Spleen (tissue), 11 donors: Measurements from ENCODE around the gene RNFT2. TPM values are rescaled to one million over a fixed set of nuclear protein-coding genes. Genes with fewer than 3 reads are reported as not detected.
A peak's percentile ranks its signal among the peaks of the same experiment; 100 is the strongest.

ENCODE experiments used
- DNase-seq: peaks from one replicate; pipeline ENCODE4 v3.0.0-alpha.2; 2020
- H3K27ac ChIP-seq, 8 donors: fragments of 200-600 bp; sonication (generic) in 7 of 8; 1 replicate in 4 of 8; 2 replicates in 4 of 8; pipeline versions ENCODE4 v1.5.0 to v1.8.0; 2016 to 2021; ENCODE audit warnings: inconsistent platforms in 4 of 8, mild to moderate bottlenecking in 4 of 8, moderate library complexity in 1 of 8
- H3K27me3 ChIP-seq, 7 donors: fragments of 200-600 bp; sonication (generic) in 6 of 7; replicated peaks in 1 of 7; 1 replicate in 4 of 7; 2 replicates in 3 of 7; pipeline versions ENCODE4 v1.5.0 to v1.8.0; 2016 to 2021; ENCODE audit warnings: inconsistent platforms in 3 of 7, mild to moderate bottlenecking in 1 of 7
- H3K36me3 ChIP-seq, 6 donors: fragments of 200-600 bp; sonication (generic) in 5 of 6; 1 replicate in 4 of 6; 2 replicates in 2 of 6; pipeline versions ENCODE4 v1.5.0 to v1.8.0; 2016 to 2021; ENCODE audit warnings: inconsistent platforms in 2 of 6
- H3K4me1 ChIP-seq, 6 donors: fragments of 200-600 bp; sonication (generic) in 5 of 6; 1 replicate in 3 of 6; 2 replicates in 3 of 6; pipeline versions ENCODE4 v1.5.0 to v1.8.0; 2016 to 2021; ENCODE audit warnings: inconsistent platforms in 3 of 6
- H3K4me3 ChIP-seq, 8 donors: fragments of 200-600 bp; sonication (generic) in 7 of 8; 1 replicate in 4 of 8; 2 replicates in 4 of 8; pipeline versions ENCODE4 v1.5.0 to v1.8.0; 2016 to 2021; ENCODE audit warnings: inconsistent platforms in 4 of 8, mild to moderate bottlenecking in 4 of 8, moderate library complexity in 2 of 8
- H3K9me3 ChIP-seq, 8 donors: fragments of 200-600 bp; sonication (generic) in 7 of 8; 1 replicate in 4 of 8; 2 replicates in 4 of 8; pipeline versions ENCODE4 v1.5.0 to v1.8.0; 2016 to 2021; ENCODE audit warnings: inconsistent platforms in 4 of 8
- POLR2A ChIP-seq, 3 donors: fragments of 450-650 bp; IDR thresholded peaks; one replicate each; pipeline ENCODE4 v1.5.1; 2017; ENCODE audit warnings: antibody characterized with exemption in 3 of 3, mild to moderate bottlenecking in 1 of 3
- POLR2AphosphoS5 ChIP-seq, 3 donors: sonication (generic); formaldehyde crosslinking; IDR thresholded peaks; one replicate each; pipeline ENCODE4 v1.5.1; 2017; ENCODE audit warnings: antibody characterized with exemption in 3 of 3
- WGBS, 5 donors: extraction: QIAGEN DNeasy Blood & Tissue Kit in 3 of 5; methylation state at CpG; one replicate each; pipeline versions ENCODE4 v1.1.5 to v1.1.7; 2013 to 2018; 5-methylcytosine and 5-hydroxymethylcytosine counted together
- intact Hi-C: fragments of 100-400 bp; cut with DNase I; formaldehyde crosslinking; loops from one replicate; pipeline ENCODE4 v1.15.0; 2023; ENCODE audit warnings: low total_unique reads
- polyA plus RNA-seq, 3 donors: library from polyadenylated mRNA; stranded (reverse); fragments of 200-250 nt; gene quantifications; one replicate each; pipeline ENCODE4 v1.2.1, GENCODE V29; 2013
- total RNA-seq, 7 donors: library from RNA; depleted of rRNA in 3 of 7; stranded (reverse); fragments of >200 nt in 3 of 7; fragmentation: NEBNext Ultra II Directional in 4 of 7; extraction: Animal tissue kit (Norgen Biotek cat#: 25700) in 4 of 7; gene quantifications; one replicate each; pipeline versions ENCODE4 v1.1.0 to v1.2.1, GENCODE V29; 2016 to 2021
- TF ChIP-seq, protein P1 (sequence below), 11 experiments: fragments of 200-600 bp in 7 of 11; fragments of 450-650 bp in 4 of 11; sonication (generic) in 4 of 11; IDR thresholded peaks in 8 of 11; conservative IDR thresholded peaks in 3 of 11; 1 replicate in 7 of 11; 2 replicates in 4 of 11; pipeline versions ENCODE4 v1.4.0 to v1.8.0; 2016 to 2021; ENCODE audit warnings: antibody characterized with exemption in 11 of 11, inconsistent platforms in 4 of 11, mild to moderate bottlenecking in 1 of 11
- donor health status: healthy with polysubstance abuse.
- donor health status: DM: no; HTN: no; CAD: no; lungs with moderate emphysema.
- donor health status: DM: no; HTN: no; CAD: no.
- donor health status: Bipolar disorder and iron deficiency.
- donor health status: healthy.
- donor health status: DM: no; HTN: no; CAD: no.
- donor health status: DM: yes; HTN: yes; CAD: no.

The RNFT2 gene
- total and polyA plus RNA-seq, 10 donors: 1.9 to 6.0 (median 3.8) TPM

DNA sequence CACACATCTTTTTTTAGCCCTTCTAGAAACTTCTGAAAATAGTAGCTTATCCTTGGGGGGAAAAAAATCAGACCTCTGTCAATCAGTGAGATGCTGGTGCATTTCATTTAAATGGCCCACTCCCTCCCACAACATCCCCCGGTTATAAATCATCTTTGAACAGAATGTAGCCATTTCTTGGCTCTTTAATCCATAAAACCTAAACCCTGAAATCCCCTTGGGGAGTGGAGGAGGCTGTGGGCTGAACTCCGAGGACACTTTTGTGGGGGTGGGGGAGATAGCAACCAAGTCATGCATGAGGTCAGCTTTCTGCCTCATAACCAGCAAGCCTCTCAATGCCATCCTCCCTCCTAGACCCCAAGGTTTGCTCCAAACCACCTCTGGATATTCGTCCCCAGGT is 122.1 kb downstream of the RNFT2 start:
- intact Hi-C loops: no loop called here

DNA sequence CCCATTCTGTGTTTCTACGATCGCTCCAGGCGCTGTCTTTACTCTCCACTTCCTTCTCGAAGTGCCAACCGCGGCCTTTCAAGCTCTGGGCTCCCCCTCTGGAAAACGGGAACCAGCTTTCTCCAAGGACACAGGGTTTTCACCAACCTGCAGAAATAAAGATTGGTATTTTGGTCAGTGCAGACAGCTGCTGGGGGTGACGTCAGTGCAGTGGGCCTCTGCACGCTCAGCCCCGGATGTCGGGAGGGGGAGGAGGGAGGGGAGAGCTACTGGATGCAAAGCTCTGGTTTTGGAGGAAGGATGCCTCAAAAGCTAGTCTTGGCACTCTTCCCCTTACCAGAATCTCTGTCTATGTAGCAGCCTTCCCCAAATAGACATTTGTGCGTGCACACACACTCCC is 123.2 kb downstream of the RNFT2 start:
- intact Hi-C loops: no loop called here
- H3K36me3 ChIP-seq: no peaks in the 10 kb centered on the region
- H3K27ac ChIP-seq: no peak overlapping the region
- peaks cover 0 to 52% (median 14%) of the 10 kb centered on the region in 6 donors for H3K4me1 ChIP-seq
- H3K4me3 ChIP-seq: no peak overlapping the region
- peak; percentile 82 for DNase-seq
- TF ChIP-seq, protein P1, sequence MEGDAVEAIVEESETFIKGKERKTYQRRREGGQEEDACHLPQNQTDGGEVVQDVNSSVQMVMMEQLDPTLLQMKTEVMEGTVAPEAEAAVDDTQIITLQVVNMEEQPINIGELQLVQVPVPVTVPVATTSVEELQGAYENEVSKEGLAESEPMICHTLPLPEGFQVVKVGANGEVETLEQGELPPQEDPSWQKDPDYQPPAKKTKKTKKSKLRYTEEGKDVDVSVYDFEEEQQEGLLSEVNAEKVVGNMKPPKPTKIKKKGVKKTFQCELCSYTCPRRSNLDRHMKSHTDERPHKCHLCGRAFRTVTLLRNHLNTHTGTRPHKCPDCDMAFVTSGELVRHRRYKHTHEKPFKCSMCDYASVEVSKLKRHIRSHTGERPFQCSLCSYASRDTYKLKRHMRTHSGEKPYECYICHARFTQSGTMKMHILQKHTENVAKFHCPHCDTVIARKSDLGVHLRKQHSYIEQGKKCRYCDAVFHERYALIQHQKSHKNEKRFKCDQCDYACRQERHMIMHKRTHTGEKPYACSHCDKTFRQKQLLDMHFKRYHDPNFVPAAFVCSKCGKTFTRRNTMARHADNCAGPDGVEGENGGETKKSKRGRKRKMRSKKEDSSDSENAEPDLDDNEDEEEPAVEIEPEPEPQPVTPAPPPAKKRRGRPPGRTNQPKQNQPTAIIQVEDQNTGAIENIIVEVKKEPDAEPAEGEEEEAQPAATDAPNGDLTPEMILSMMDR (IDR thresholded peaks at IDR 0.05 in 8 of 11, conservative IDR thresholded peaks at IDR 0.05 in 3 of 11): no peak
- TF ChIP-seq POLR2AphosphoS5 (IDR thresholded peaks at IDR 0.05) (no peak), POLR2A (IDR thresholded peaks at IDR 0.05) (no peak)
- WGBS, 5 donors: 17 to 29% (median 22%) methylated on average over 12 of the region's 12 CpGs
- H3K9me3 ChIP-seq: no peaks in the 10 kb centered on the region
- H3K27me3 ChIP-seq: peaks cover 0 to 33% (median 0%) of the 10 kb centered on the region in 7 donors

More for the DNA sequence above, 122.1 kb downstream of the RNFT2 start:
- no peak overlapping the region for H3K27ac ChIP-seq
- H3K9me3 ChIP-seq: no peaks in the 10 kb centered on the region
- no peak for DNase-seq
- H3K4me3 ChIP-seq: peak overlapping the region in 2 of 8 donors; percentile 8 to 22
- peaks cover 0 to 52% (median 14%) of the 10 kb centered on the region in 6 donors for H3K4me1 ChIP-seq
- H3K27me3 ChIP-seq: peaks cover 0 to 32% (median 0%) of the 10 kb centered on the region in 7 donors
- WGBS, 5 donors: 41 to 63% (median 57%) methylated on average over 3 of the region's 3 CpGs
- TF ChIP-seq POLR2A (IDR thresholded peaks at IDR 0.05) (no peak), POLR2AphosphoS5 (IDR thresholded peaks at IDR 0.05) (no peak)
- TF ChIP-seq, protein P1 (IDR thresholded peaks at IDR 0.05 in 8 of 11, conservative IDR thresholded peaks at IDR 0.05 in 3 of 11): no peak
- H3K36me3 ChIP-seq: no peaks in the 10 kb centered on the region

DNA sequence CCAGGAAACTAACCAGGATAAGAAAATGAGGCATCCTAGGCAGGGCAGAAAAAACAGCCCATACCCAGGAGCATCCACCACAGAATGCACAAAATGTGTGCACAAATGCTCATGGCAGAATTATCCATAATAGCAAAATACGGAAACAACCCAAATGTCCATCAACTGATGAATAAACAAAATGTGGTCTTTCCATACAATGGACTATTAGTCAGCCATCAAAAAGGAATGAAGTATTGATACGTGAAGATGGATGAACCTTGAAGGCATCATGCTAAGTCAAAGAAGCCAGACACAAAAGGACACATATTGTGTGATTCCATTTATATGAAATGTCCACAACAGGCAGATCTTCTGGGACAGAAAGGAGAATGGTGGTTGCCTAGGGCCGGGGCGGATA is 124.1 kb downstream of the RNFT2 start:
- 81 to 99% (median 96%) methylated on average over 4 of the region's 4 CpGs for WGBS, 5 donors
- intact Hi-C loops: no loop called here
- H3K27me3 ChIP-seq: peaks cover 0 to 25% (median 0%) of the 10 kb centered on the region in 7 donors
- H3K27ac ChIP-seq: no peak overlapping the region
- H3K36me3 ChIP-seq: no peaks in the 10 kb centered on the region
- TF ChIP-seq, protein P1 (IDR thresholded peaks at IDR 0.05 in 8 of 11, conservative IDR thresholded peaks at IDR 0.05 in 3 of 11): no peak
- no peak for TF ChIP-seq POLR2AphosphoS5 (IDR thresholded peaks at IDR 0.05)
- no peak for TF ChIP-seq POLR2A (IDR thresholded peaks at IDR 0.05)
- H3K4me1 ChIP-seq: peaks cover 0 to 45% (median 14%) of the 10 kb centered on the region in 6 donors
- H3K4me3 ChIP-seq: no peak overlapping the region
- DNase-seq: no peak
- no peaks in the 10 kb centered on the region for H3K9me3 ChIP-seq

DNA sequence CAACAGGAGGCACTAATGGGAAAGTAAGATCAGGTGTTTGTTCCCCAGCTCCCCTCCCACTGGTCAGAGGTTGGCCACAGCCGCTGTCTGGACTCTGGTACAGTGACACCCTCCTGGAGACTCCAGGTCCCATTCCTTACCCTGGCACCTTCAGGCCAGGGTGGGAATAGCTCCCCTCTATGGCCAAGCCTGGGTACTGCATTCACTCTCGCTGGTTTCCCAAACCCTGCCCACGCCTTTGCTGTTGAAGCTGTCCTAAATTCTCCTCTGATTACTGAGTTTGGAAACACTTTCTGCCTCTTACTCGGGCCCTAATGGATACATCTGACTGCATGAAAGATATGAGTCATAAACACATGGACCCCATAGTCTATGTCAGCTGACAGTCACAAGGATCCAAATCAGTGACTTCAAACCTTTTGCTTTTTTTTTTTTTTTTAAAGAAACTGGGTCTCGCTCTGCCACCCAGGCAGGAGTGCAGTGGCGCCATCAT is 125.2 kb downstream of the RNFT2 start:
- Histone ChIP-seq H3K4me1 (peaks cover 0 to 34% (median 9%) of the 10 kb centered on the region in 6 donors), H3K36me3 (no peaks in the 10 kb centered on the region), H3K27ac (no peak overlapping the region), H3K27me3 (peaks cover 0 to 14% (median 0%) of the 10 kb centered on the region in 7 donors), H3K9me3 (no peaks in the 10 kb centered on the region), H3K4me3 (no peak overlapping the region)
- no peak for DNase-seq
- WGBS, 5 donors: 39 to 56% (median 47%) methylated on average over 6 of the region's 6 CpGs
- TF ChIP-seq, protein P1 (IDR thresholded peaks at IDR 0.05 in 8 of 11, conservative IDR thresholded peaks at IDR 0.05 in 3 of 11): peak in 5 of 11 experiments; percentile 10 to 40 (median 19)
- no peak for TF ChIP-seq POLR2AphosphoS5 (IDR thresholded peaks at IDR 0.05)
- intact Hi-C loops: no loop called here
